Endodermal cell (in vitro differentiated cells): ENCODE data around the gene P3H4. TPM values are rescaled to one million over a fixed set of nuclear protein-coding genes. Genes with fewer than 3 reads are reported as not detected.

Source experiments
- DNase-seq: peaks from one replicate; pipeline ENCODE4 v3.0.0-alpha.2; 2017
- H3K27ac ChIP-seq: 2 replicates; pipeline ENCODE4 v1.5.1; 2013; ENCODE audit warnings: mild to moderate bottlenecking, low read depth, low read length, moderate library complexity
- H3K27me3 ChIP-seq: 2 replicates; pipeline ENCODE4 v1.6.1; 2013; ENCODE audit warnings: mild to moderate bottlenecking, low read length, moderate library complexity; ENCODE audit not compliant: insufficient read depth, control insufficient read depth, poor library complexity, severe bottlenecking
- H3K36me3 ChIP-seq: 2 replicates; pipeline ENCODE4 v1.7.0; 2013; ENCODE audit warnings: mild to moderate bottlenecking, low read length, moderate library complexity; ENCODE audit not compliant: control insufficient read depth, insufficient read depth
- H3K4me1 ChIP-seq: one replicate; pipeline ENCODE4 v1.7.0; 2013; ENCODE audit warnings: low read length; ENCODE audit not compliant: control insufficient read depth, insufficient read depth
- H3K4me3 ChIP-seq: 2 replicates; pipeline ENCODE4 v1.5.1; 2013; ENCODE audit warnings: mild to moderate bottlenecking, low read length, moderate library complexity
- H3K9ac ChIP-seq: 2 replicates; pipeline ENCODE4 v1.6.1; 2013; ENCODE audit warnings: mild to moderate bottlenecking, low read length, moderate library complexity; ENCODE audit not compliant: poor library complexity, severe bottlenecking; ENCODE audit errors: extremely low read depth
- H3K9me3 ChIP-seq: 2 replicates; pipeline ENCODE4 v1.6.1; 2013; ENCODE audit warnings: mild to moderate bottlenecking, low read length, moderate library complexity; ENCODE audit not compliant: control insufficient read depth
- H3K27ac Mint-ChIP-seq: 2 replicates; pipeline ENCODE4 v1.8.0; 2020; ENCODE audit warnings: mixed read lengths
- H3K27me3 Mint-ChIP-seq: 2 replicates; pipeline ENCODE4 v1.8.0; 2021; ENCODE audit warnings: mild to moderate bottlenecking, mixed read lengths; ENCODE audit not compliant: insufficient read depth
- H3K36me3 Mint-ChIP-seq: 2 replicates; pipeline ENCODE4 v1.8.0; 2020; ENCODE audit warnings: low read depth, mixed read lengths
- H3K4me1 Mint-ChIP-seq: 2 replicates; pipeline ENCODE4 v1.8.0; 2020; ENCODE audit warnings: mixed read lengths
- H3K4me3 Mint-ChIP-seq: 2 replicates; pipeline ENCODE4 v1.8.0; 2020; ENCODE audit warnings: mild to moderate bottlenecking, moderate library complexity, mixed read lengths
- H3K9me3 Mint-ChIP-seq: 2 replicates; pipeline ENCODE4 v1.8.0; 2020; ENCODE audit warnings: mild to moderate bottlenecking, mixed read lengths
- CTCF ChIP-seq: fragments of 200-600 bp; sonication (generic); conservative IDR thresholded peaks from 2 replicates; pipeline ENCODE4 v1.5.0; 2021; ENCODE audit warnings: antibody characterized with exemption, mild to moderate bottlenecking
- WGBS, 2 experiments: methylation state at CpG; one replicate each; pipeline versions ENCODE4 v1.1.5 to v1.1.7; 2013; ENCODE audit warnings: missing lambda C conversion rate in 2 of 2, mixed read lengths in 1 of 2; ENCODE audit not compliant: insufficient coverage in 1 of 2, insufficient read length in 1 of 2; 5-methylcytosine and 5-hydroxymethylcytosine counted together
- total RNA-seq, 2 donors: library from RNA; stranded (reverse); fragmentation: NEBNext Ultra II Directional in 1 of 2; extraction: Animal tissue kit (Norgen Biotek cat#: 25700) in 1 of 2; gene quantifications; 2 replicates in 1 of 2; 3 replicates in 1 of 2; pipeline ENCODE4 v1.2.1, GENCODE V29; 2021

Gene P3H4
- total RNA-seq, 2 donors from 2014 or later = 23.9 to 40.6 TPM

GRCh38 chr17:41775394-41776226, 36.1 kb downstream of the P3H4 start:
- 82 to 85% methylated on average over 4 to 12 of the region's 12 CpGs for WGBS, 2 experiments
- no peak for TF ChIP-seq CTCF
- Mint-ChIP-seq H3K27me3 (no peaks in the 10 kb centered on the region), H3K4me3 (no peak overlapping the region), H3K36me3 (peaks cover 44% of the 10 kb centered on the region), H3K27ac (peak overlapping the region; percentile 68), H3K4me1 (peaks cover 26% of the 10 kb centered on the region), H3K9me3 (no peaks in the 10 kb centered on the region)
- Histone ChIP-seq H3K9ac (no peak overlapping the region), H3K27me3 (no peaks in the 10 kb centered on the region), H3K4me1 (peaks cover 11% of the 10 kb centered on the region), H3K4me3 (no peak overlapping the region), H3K27ac (peak overlapping the region; percentile 69), H3K36me3 (peaks cover 54% of the 10 kb centered on the region), H3K9me3 (no peaks in the 10 kb centered on the region)
- DNase-seq = no peak

- Histone ChIP-seq H3K9ac (no peak overlapping the region), H3K27me3 (no peaks in the 10 kb centered on the region), H3K4me1 (peaks cover 11% of the 10 kb centered on the region), H3K36me3 (peaks cover 72% of the 10 kb centered on the region), H3K27ac (peak overlapping the region; percentile 44), H3K9me3 (no peaks in the 10 kb centered on the region), H3K4me3 (no peak overlapping the region)
- Mint-ChIP-seq H3K9me3 (no peaks in the 10 kb centered on the region), H3K27ac (peak overlapping the region; percentile 70), H3K4me1 (peaks cover 26% of the 10 kb centered on the region), H3K27me3 (no peaks in the 10 kb centered on the region), H3K36me3 (peaks cover 59% of the 10 kb centered on the region), H3K4me3 (no peak overlapping the region)
- no peak for TF ChIP-seq CTCF
- 70 to 74% methylated on average over 3 to 7 of the region's 8 CpGs for WGBS, 2 experiments
- DNase-seq = no peak
Measured at GRCh38 chr17:41773731-41774193, 38.0 kb downstream of the P3H4 start.

GRCh38 chr17:41773190-41773588, 38.6 kb downstream of the P3H4 start:
- TF ChIP-seq CTCF = no peak
- peaks cover 77% of the 10 kb centered on the region for H3K36me3 ChIP-seq
- no peak overlapping the region for H3K4me3 Mint-ChIP-seq
- H3K36me3 Mint-ChIP-seq = peaks cover 65% of the 10 kb centered on the region
- H3K4me1 ChIP-seq = peaks cover 11% of the 10 kb centered on the region
- peak; percentile 81 for DNase-seq
- H3K4me1 Mint-ChIP-seq = peaks cover 26% of the 10 kb centered on the region
- no peaks in the 10 kb centered on the region for H3K9me3 ChIP-seq
- no peaks in the 10 kb centered on the region for H3K27me3 Mint-ChIP-seq
- H3K27ac Mint-ChIP-seq = peak overlapping the region; percentile 70
- H3K27ac ChIP-seq = peak overlapping the region; percentile 4
- 78 to 84% methylated on average over 4 to 12 of the region's 12 CpGs for WGBS, 2 experiments
- H3K9ac ChIP-seq = no peak overlapping the region
- H3K4me3 ChIP-seq = no peak overlapping the region
- H3K27me3 ChIP-seq = no peaks in the 10 kb centered on the region
- no peaks in the 10 kb centered on the region for H3K9me3 Mint-ChIP-seq
